Endodermal cell (in vitro differentiated cells): Measurements from ENCODE around the gene TIPARP. TPM values are rescaled to one million over a fixed set of nuclear protein-coding genes. Genes with fewer than 3 reads are reported as not detected.
"Not testable (repeated sequence)": the region's sequence is repeated elsewhere in the genome, so short reads cannot be mapped to it uniquely, and the experiment has no call there.

Experiments
- DNase-seq: peaks from one replicate; pipeline ENCODE4 v3.0.0-alpha.2; 2017
- H3K27ac ChIP-seq: 2 replicates; pipeline ENCODE4 v1.5.1; 2013; ENCODE audit warnings: mild to moderate bottlenecking, low read depth, low read length, moderate library complexity
- H3K27me3 ChIP-seq: 2 replicates; pipeline ENCODE4 v1.6.1; 2013; ENCODE audit warnings: mild to moderate bottlenecking, low read length, moderate library complexity; ENCODE audit not compliant: insufficient read depth, control insufficient read depth, poor library complexity, severe bottlenecking
- H3K36me3 ChIP-seq: 2 replicates; pipeline ENCODE4 v1.7.0; 2013; ENCODE audit warnings: mild to moderate bottlenecking, low read length, moderate library complexity; ENCODE audit not compliant: control insufficient read depth, insufficient read depth
- H3K4me1 ChIP-seq: one replicate; pipeline ENCODE4 v1.7.0; 2013; ENCODE audit warnings: low read length; ENCODE audit not compliant: control insufficient read depth, insufficient read depth
- H3K4me3 ChIP-seq: 2 replicates; pipeline ENCODE4 v1.5.1; 2013; ENCODE audit warnings: mild to moderate bottlenecking, low read length, moderate library complexity
- H3K9ac ChIP-seq: 2 replicates; pipeline ENCODE4 v1.6.1; 2013; ENCODE audit warnings: mild to moderate bottlenecking, low read length, moderate library complexity; ENCODE audit not compliant: poor library complexity, severe bottlenecking; ENCODE audit errors: extremely low read depth
- H3K9me3 ChIP-seq: 2 replicates; pipeline ENCODE4 v1.6.1; 2013; ENCODE audit warnings: mild to moderate bottlenecking, low read length, moderate library complexity; ENCODE audit not compliant: control insufficient read depth
- H3K27ac Mint-ChIP-seq: 2 replicates; pipeline ENCODE4 v1.8.0; 2020; ENCODE audit warnings: mixed read lengths
- H3K27me3 Mint-ChIP-seq: 2 replicates; pipeline ENCODE4 v1.8.0; 2021; ENCODE audit warnings: mild to moderate bottlenecking, mixed read lengths; ENCODE audit not compliant: insufficient read depth
- H3K36me3 Mint-ChIP-seq: 2 replicates; pipeline ENCODE4 v1.8.0; 2020; ENCODE audit warnings: low read depth, mixed read lengths
- H3K4me1 Mint-ChIP-seq: 2 replicates; pipeline ENCODE4 v1.8.0; 2020; ENCODE audit warnings: mixed read lengths
- H3K4me3 Mint-ChIP-seq: 2 replicates; pipeline ENCODE4 v1.8.0; 2020; ENCODE audit warnings: mild to moderate bottlenecking, moderate library complexity, mixed read lengths
- H3K9me3 Mint-ChIP-seq: 2 replicates; pipeline ENCODE4 v1.8.0; 2020; ENCODE audit warnings: mild to moderate bottlenecking, mixed read lengths
- CTCF ChIP-seq: fragments of 200-600 bp; sonication (generic); conservative IDR thresholded peaks from 2 replicates; pipeline ENCODE4 v1.5.0; 2021; ENCODE audit warnings: antibody characterized with exemption, mild to moderate bottlenecking
- WGBS, 2 experiments: methylation state at CpG; one replicate each; pipeline versions ENCODE4 v1.1.5 to v1.1.7; 2013; ENCODE audit warnings: missing lambda C conversion rate in 2 of 2, mixed read lengths in 1 of 2; ENCODE audit not compliant: insufficient coverage in 1 of 2, insufficient read length in 1 of 2; 5-methylcytosine and 5-hydroxymethylcytosine counted together
- total RNA-seq, 2 donors: library from RNA; stranded (reverse); fragmentation: NEBNext Ultra II Directional in 1 of 2; extraction: Animal tissue kit (Norgen Biotek cat#: 25700) in 1 of 2; gene quantifications; 2 replicates in 1 of 2; 3 replicates in 1 of 2; pipeline ENCODE4 v1.2.1, GENCODE V29; 2021

The TIPARP gene
- total RNA-seq, 2 donors from 2014 or later, result 27.1 to 34.3 TPM

DNA sequence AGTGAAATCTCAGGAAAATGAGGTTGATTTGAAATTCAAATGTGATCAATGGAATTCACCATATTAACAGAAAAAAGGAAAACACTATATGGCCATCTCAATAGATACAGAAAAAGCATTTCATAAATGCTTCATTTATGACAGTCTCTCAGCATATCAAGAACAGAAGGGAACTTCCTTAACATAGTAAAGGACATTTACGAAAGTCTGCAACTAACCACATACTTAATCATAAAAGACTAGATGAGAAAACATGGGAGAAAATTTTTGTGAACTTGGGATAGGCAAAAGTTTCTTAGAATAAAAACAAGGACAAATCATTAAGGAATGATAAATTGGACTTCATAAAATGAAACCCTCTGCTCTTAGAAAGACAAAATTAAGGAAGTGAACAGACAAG is 24.7 kb upstream of the TIPARP start:
- Mint-ChIP-seq H3K4me1 (no peaks in the 10 kb centered on the region), H3K27ac (no peak overlapping the region), H3K4me3 (no peak overlapping the region), H3K36me3 (no peaks in the 10 kb centered on the region), H3K9me3 (peaks cover 4% of the 10 kb centered on the region), H3K27me3 (no peaks in the 10 kb centered on the region)
- no peak overlapping the region for H3K4me3 ChIP-seq
- no peak for TF ChIP-seq CTCF
- 100% methylated on average over 1 of the region's 1 CpG; no CpG with 5 or more reads in 1 of the 2 experiments for WGBS, 2 experiments
- no peaks in the 10 kb centered on the region for H3K4me1 ChIP-seq
- H3K27me3 ChIP-seq, result no peaks in the 10 kb centered on the region
- no peak overlapping the region for H3K27ac ChIP-seq
- peaks cover 10% of the 10 kb centered on the region for H3K9me3 ChIP-seq
- DNase-seq, result no peak
- no peaks in the 10 kb centered on the region for H3K36me3 ChIP-seq
- no peak overlapping the region for H3K9ac ChIP-seq

DNA sequence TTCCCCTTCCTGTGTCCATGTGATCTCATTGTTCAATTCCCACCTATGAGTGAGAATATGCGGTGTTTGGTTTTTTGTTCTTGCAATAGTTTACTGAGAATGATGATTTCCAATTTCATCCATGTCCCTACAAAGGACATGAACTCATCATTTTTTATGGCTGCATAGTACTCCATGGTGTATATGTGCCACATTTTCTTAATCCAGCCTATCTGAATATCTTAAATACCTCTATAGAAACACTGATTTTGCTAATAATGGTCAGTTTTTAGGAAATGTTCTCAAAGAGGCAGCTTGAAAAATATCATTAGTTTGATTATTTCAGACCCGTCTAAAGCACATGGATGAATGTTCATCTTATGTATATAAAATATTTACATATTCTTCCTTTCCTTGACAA is 21.7 kb upstream of the TIPARP start:
- H3K4me3 Mint-ChIP-seq, H3K36me3 Mint-ChIP-seq, H3K36me3 ChIP-seq, H3K27me3 ChIP-seq, H3K9me3 ChIP-seq, H3K4me1 ChIP-seq, H3K27ac ChIP-seq, H3K27me3 Mint-ChIP-seq, H3K9me3 Mint-ChIP-seq, H3K4me1 Mint-ChIP-seq, H3K27ac Mint-ChIP-seq, DNase-seq, H3K9ac ChIP-seq, H3K4me3 ChIP-seq: not testable (repeated sequence)
- WGBS, 2 experiments, result 100% methylated on average over 1 of the region's 2 CpGs; no CpG with 5 or more reads in 1 of the 2 experiments

DNA sequence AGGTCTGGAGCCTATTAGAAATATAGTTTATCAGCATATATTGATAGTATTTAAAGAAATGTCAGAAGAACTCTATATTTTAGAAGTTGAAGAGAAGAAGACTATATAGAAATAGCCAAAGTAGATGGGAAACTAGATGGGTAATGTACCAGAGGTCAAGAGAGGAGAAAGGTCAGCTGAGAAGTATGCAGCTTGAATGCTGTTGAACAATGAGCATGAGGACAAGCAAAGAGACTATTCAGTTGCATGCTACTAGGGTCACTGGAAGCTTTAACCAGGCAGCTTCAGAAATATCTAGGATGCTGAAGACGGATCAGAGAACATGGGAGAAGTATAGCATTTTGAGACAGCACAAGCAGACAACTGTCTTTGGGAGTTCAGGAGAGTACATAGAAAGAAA is 19.6 kb upstream of the TIPARP start:
- no peaks in the 10 kb centered on the region for H3K9me3 Mint-ChIP-seq
- WGBS, 2 experiments, result 93 to 94% methylated on average over 1 of the region's 1 CpG
- H3K27me3 Mint-ChIP-seq, result no peaks in the 10 kb centered on the region
- peaks cover 2% of the 10 kb centered on the region for H3K4me1 Mint-ChIP-seq
- H3K4me3 Mint-ChIP-seq, result no peak overlapping the region
- Histone ChIP-seq H3K27ac (no peak overlapping the region), H3K9ac (no peak overlapping the region), H3K4me3 (no peak overlapping the region), H3K4me1 (no peaks in the 10 kb centered on the region), H3K27me3 (no peaks in the 10 kb centered on the region), H3K36me3 (no peaks in the 10 kb centered on the region), H3K9me3 (no peaks in the 10 kb centered on the region)
- no peak overlapping the region for H3K27ac Mint-ChIP-seq
- DNase-seq, result no peak
- no peaks in the 10 kb centered on the region for H3K36me3 Mint-ChIP-seq
- no peak for TF ChIP-seq CTCF

- Mint-ChIP-seq H3K27me3 (no peaks in the 10 kb centered on the region), H3K36me3 (no peaks in the 10 kb centered on the region), H3K9me3 (no peaks in the 10 kb centered on the region), H3K4me1 (peaks cover 2% of the 10 kb centered on the region), H3K4me3 (no peak overlapping the region), H3K27ac (no peak overlapping the region)
- Histone ChIP-seq H3K4me1 (no peaks in the 10 kb centered on the region), H3K9ac (no peak overlapping the region), H3K27ac (no peak overlapping the region), H3K4me3 (no peak overlapping the region), H3K9me3 (no peaks in the 10 kb centered on the region), H3K27me3 (no peaks in the 10 kb centered on the region), H3K36me3 (no peaks in the 10 kb centered on the region)
- TF ChIP-seq CTCF, result no peak
- no peak for DNase-seq
- 93 to 96% methylated on average over 2 to 5 of the region's 5 CpGs for WGBS, 2 experiments
Observed at GRCh38 chr3:156655819-156656550, 18.4 kb upstream of the TIPARP start.
